Measurements from ENCODE around the gene CCDC102A. TPM values are rescaled to one million over a fixed set of nuclear protein-coding genes. Genes with fewer than 3 reads are reported as not detected.

The CCDC102A gene
- total RNA-seq, 2 donors from 2014 or later = 10.6 to 22.4 TPM

- 82 to 87% methylated on average over 4 of the region's 4 CpGs for WGBS, 2 donors
- intact Hi-C loops (cut with DNase I) = no loop called here
- H3K27me3 ChIP-seq = no peaks in the 10 kb centered on the region
- no peaks in the 10 kb centered on the region for H3K36me3 ChIP-seq (replicated peaks in 1 of 2; ENCODE audit: insufficient read depth in 1 of 2, low read depth in 2 of 2)
- DNase-seq (no peak), ATAC-seq (no peak)
- TF ChIP-seq CTCF (IDR thresholded peaks at IDR 0.05) (no peak), POLR2A (IDR thresholded peaks at IDR 0.05) (no peak)
- H3K4me1 ChIP-seq = no peaks in the 10 kb centered on the region
- H3K4me3 ChIP-seq = no peak overlapping the region
- H3K27ac ChIP-seq = no peak overlapping the region
- no peaks in the 10 kb centered on the region for H3K9me3 ChIP-seq
Measured at GRCh38 chr16:57493767-57494166, 42.6 kb downstream of the CCDC102A start.

GRCh38 chr16:57489229-57489628, 47.1 kb downstream of the CCDC102A start:
- Histone ChIP-seq H3K4me3 (no peak overlapping the region), H3K27me3 (no peaks in the 10 kb centered on the region), H3K36me3 (replicated peaks in 1 of 2; ENCODE audit: insufficient read depth in 1 of 2, low read depth in 2 of 2) (no peaks in the 10 kb centered on the region), H3K9me3 (no peaks in the 10 kb centered on the region), H3K4me1 (peaks cover 21% of the 10 kb centered on the region), H3K27ac (no peak overlapping the region)
- 88 to 95% methylated on average over 5 of the region's 5 CpGs for whole genome bisulfite sequencing, 2 donors
- no peak for ATAC-seq
- TF ChIP-seq POLR2A (IDR thresholded peaks at IDR 0.05) (no peak), CTCF (IDR thresholded peaks at IDR 0.05) (no peak)
- intact Hi-C loops (cut with DNase I) = no loop called here
- no peak for DNase-seq

GRCh38 chr16:57486858-57487834, 49.2 kb downstream of the CCDC102A start:
- H3K9me3 ChIP-seq = no peaks in the 10 kb centered on the region
- peak overlapping the region; percentile 68 to 76 (median 69) for H3K27ac ChIP-seq
- DNase-seq = no peak
- 89 to 100% methylated on average over 7 to 8 of the region's 8 CpGs for WGBS, 2 donors
- TF ChIP-seq CTCF (IDR thresholded peaks at IDR 0.05) = no peak
- TF ChIP-seq POLR2A (IDR thresholded peaks at IDR 0.05) = no peak
- peaks cover 39% of the 10 kb centered on the region for H3K4me1 ChIP-seq
- H3K36me3 ChIP-seq (replicated peaks in 1 of 2; ENCODE audit: insufficient read depth in 1 of 2, low read depth in 2 of 2) = no peaks in the 10 kb centered on the region
- H3K27me3 ChIP-seq = no peaks in the 10 kb centered on the region
- no peak for ATAC-seq
- intact Hi-C loops (cut with DNase I) = no loop called here
- no peak overlapping the region for H3K4me3 ChIP-seq

GRCh38 chr16:57485916-57486857, 50.2 kb downstream of the CCDC102A start, which contains the start of gene DOK4:
Gene DOK4, minus strand, starts transcription at chr16:57486493. Its CDS starts 6,986 bp downstream, at chr16:57479507.
- intact Hi-C loops (cut with DNase I) = no loop called here
- no peak for TF ChIP-seq CTCF (IDR thresholded peaks at IDR 0.05)
- peak in 2 of 3 donors; percentile 31 to 39 for TF ChIP-seq POLR2A (IDR thresholded peaks at IDR 0.05)
- Histone ChIP-seq H3K4me3 (peak within 1 kb of the TSS; percentile 22 to 48), H3K9me3 (no peaks in the 10 kb centered on the region), H3K27ac (peak within 1 kb of the TSS; percentile 68 to 76 (median 69)), H3K4me1 (peaks cover 39% of the 10 kb centered on the region), H3K27me3 (no peaks in the 10 kb centered on the region), H3K36me3 (replicated peaks in 1 of 2; ENCODE audit: insufficient read depth in 1 of 2, low read depth in 2 of 2) (no peaks in the 10 kb centered on the region)
- 1 to 3% methylated on average over 24 to 41 of the region's 73 CpGs for WGBS, 2 donors
- DNase-seq (peak; percentile 86 to 89 (median 86)), ATAC-seq (peak; percentile 95)

Data from body of pancreas (tissue), 4 donors.